Limb (tissue), 2 donors: ENCODE measurements around the gene TMEM106C.
A peak's percentile ranks its signal among the peaks of the same experiment; 100 is the strongest.

Source experiments
- DNase-seq, 2 donors: peaks; one replicate each; pipeline ENCODE4 v3.0.0-alpha.2; 2016; ENCODE audit errors: extremely low spot score in 2 of 2

Gene TMEM106C

GRCh38 chr12:47993491-47993890 is 30.1 kb downstream of the TMEM106C start:
- DNase-seq = no peak

GRCh38 chr12:47995981-47996401 is 32.6 kb downstream of the TMEM106C start:
- DNase-seq = peak in 1 of 2 donors; percentile 59

GRCh38 chr12:47997321-47997720 is 33.9 kb downstream of the TMEM106C start:
- DNase-seq = no peak

- DNase-seq = no peak
These were observed 36.4 kb downstream of the TMEM106C start for GRCh38 chr12:47999816-48000215.

- peak; percentile 27 to 56 for DNase-seq
These were observed 37.6 kb downstream of the TMEM106C start for GRCh38 chr12:48000878-48001504.

- DNase-seq = peak; percentile 60 to 83
These were observed 38.4 kb downstream of the TMEM106C start for GRCh38 chr12:48001505-48002413.

- DNase-seq = no peak
These were observed 39.0 kb downstream of the TMEM106C start for GRCh38 chr12:48002414-48002730.

- peak; percentile 24 to 70 for DNase-seq
These were observed 39.4 kb downstream of the TMEM106C start for GRCh38 chr12:48002773-48003218.

GRCh38 chr12:48003226-48004052 is 40.0 kb downstream of the TMEM106C start:
- DNase-seq = peak in 1 of 2 donors; percentile 74

GRCh38 chr12:48004053-48004941 is 40.9 kb downstream of the TMEM106C start, which contains the start of gene COL2A1:
TSS of gene COL2A1 (minus strand) at chr12:48004476. CDS start at chr12:48004321, 155 bp downstream.
- peak; percentile 43 to 84 for DNase-seq

- no peak for DNase-seq
These were observed 41.8 kb downstream of the TMEM106C start for GRCh38 chr12:48005001-48005749.

- no peak for DNase-seq
These were observed 42.3 kb downstream of the TMEM106C start for GRCh38 chr12:48005750-48006021.

- no peak for DNase-seq
These were observed 43.8 kb downstream of the TMEM106C start for GRCh38 chr12:48007206-48007605.

- no peak for DNase-seq
These were observed 45.0 kb downstream of the TMEM106C start for GRCh38 chr12:48008349-48008748.

GRCh38 chr12:48008950-48009349 is 45.6 kb downstream of the TMEM106C start:
- no peak for DNase-seq

GRCh38 chr12:48009471-48009870 is 46.1 kb downstream of the TMEM106C start:
- no peak for DNase-seq

GRCh38 chr12:48010366-48010970 is 47.1 kb downstream of the TMEM106C start:
- no peak for DNase-seq

GRCh38 chr12:48012070-48012469 is 48.7 kb downstream of the TMEM106C start:
- no peak for DNase-seq

- DNase-seq = no peak
These were observed 49.9 kb downstream of the TMEM106C start for GRCh38 chr12:48013287-48013686.

- DNase-seq = no peak
These were observed 51.7 kb downstream of the TMEM106C start for GRCh38 chr12:48015129-48015528.
